Fibroblast of skin of left biceps (primary cell): ENCODE results near the gene IPO8.
"Not testable (repeated sequence)": the region's sequence is repeated elsewhere in the genome, so short reads cannot be mapped to it uniquely, and the experiment has no call there.

Experiments
- DNase-seq, 2 experiments: peaks; one replicate each; pipeline ENCODE4 v3.0.0-alpha.2; 2013; ENCODE audit warnings: low read depth in 2 of 2

IPO8 gene

GRCh38 chr12:30610718-30611117, 85.0 kb downstream of the IPO8 start:
- DNase-seq = no peak

GRCh38 chr12:30609819-30610218, 85.8 kb downstream of the IPO8 start:
- not testable (repeated sequence) for DNase-seq

GRCh38 chr12:30604302-30604701, 91.4 kb downstream of the IPO8 start:
- not testable (repeated sequence) for DNase-seq

GRCh38 chr12:30603129-30603528, 92.5 kb downstream of the IPO8 start:
- DNase-seq = no peak

GRCh38 chr12:30602678-30603077, 93.0 kb downstream of the IPO8 start:
- no peak for DNase-seq

GRCh38 chr12:30599608-30600007, 96.1 kb downstream of the IPO8 start:
- DNase-seq = no peak

- no peak for DNase-seq
These were observed 96.8 kb downstream of the IPO8 start for GRCh38 chr12:30598889-30599288.

GRCh38 chr12:30595742-30596141, 99.9 kb downstream of the IPO8 start:
- DNase-seq = no peak

GRCh38 chr12:30594509-30594908, 101.2 kb downstream of the IPO8 start:
- no peak for DNase-seq

GRCh38 chr12:30588572-30588971, 107.1 kb downstream of the IPO8 start:
- DNase-seq = not testable (repeated sequence)

- DNase-seq = no peak
These were observed 107.9 kb downstream of the IPO8 start for GRCh38 chr12:30587782-30588181.

- no peak for DNase-seq
These were observed 109.8 kb downstream of the IPO8 start for GRCh38 chr12:30585877-30586276.

- no peak for DNase-seq
These were observed 112.7 kb downstream of the IPO8 start for GRCh38 chr12:30582943-30583342.

- no peak for DNase-seq
These were observed 115.3 kb downstream of the IPO8 start for GRCh38 chr12:30580344-30580743.
